ENCODE measurements around the gene GDPD5.
"Not testable (repeated sequence)": the region's sequence is repeated elsewhere in the genome, so short reads cannot be mapped to it uniquely, and the experiment has no call there.

The GDPD5 gene

DNA sequence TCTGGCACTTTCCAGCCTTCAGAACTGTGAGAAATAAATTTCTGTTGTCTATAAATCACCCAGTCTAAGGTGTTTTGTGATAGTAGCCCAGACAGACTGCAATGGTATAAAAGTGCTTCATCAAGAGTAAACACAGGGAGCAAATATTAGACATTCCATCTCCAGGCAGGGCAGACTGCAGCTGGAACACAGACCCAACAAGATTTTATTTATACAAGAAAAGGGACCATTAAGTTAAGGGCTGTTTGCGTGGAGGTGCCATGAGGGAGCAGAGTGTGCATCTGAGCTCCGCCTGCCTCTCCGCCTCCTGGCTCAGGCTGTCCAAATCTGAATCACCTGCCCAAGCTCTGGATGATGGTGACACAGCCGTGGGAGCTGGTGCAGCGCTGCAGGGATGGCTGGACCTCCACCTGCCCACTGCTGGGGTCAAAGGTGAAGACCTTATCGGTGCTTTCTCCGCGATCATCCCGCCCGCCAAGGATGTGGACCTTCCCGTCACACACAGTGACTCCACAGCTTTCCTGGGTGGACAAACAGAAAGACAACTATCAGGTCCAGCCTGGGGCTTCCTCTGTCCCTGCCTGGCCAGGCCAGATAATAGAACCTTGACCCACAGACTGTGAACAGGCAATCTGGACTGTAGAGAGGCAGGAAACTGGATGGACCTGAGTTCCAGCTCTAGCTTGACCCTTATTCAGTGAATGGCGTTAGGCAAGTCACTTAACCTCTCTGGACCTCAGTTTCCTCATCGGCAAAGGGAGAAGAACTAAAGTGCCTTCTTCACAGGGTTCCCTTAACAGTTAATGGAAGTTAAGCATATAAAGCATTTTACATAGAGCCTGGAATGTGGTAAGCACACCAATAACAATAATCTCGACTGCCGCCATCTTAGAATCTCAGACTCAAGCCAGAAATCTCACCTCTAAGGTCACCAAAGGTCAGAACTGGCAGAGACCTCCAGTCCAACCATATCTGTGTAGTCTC lies 103.2 kb downstream of the GDPD5 start:
- DNase-seq, result no peak
- ATAC-seq, result no peak
- H3K9me3 Mint-ChIP-seq, result no peaks in the 10 kb centered on the region
- H3K4me1 Mint-ChIP-seq, result no peaks in the 10 kb centered on the region
- no peaks in the 10 kb centered on the region for H3K27me3 Mint-ChIP-seq
- peak overlapping the region in 1 of 2 donors; percentile 71 for H3K27ac Mint-ChIP-seq
- H3K4me3 Mint-ChIP-seq, result no peak overlapping the region

GRCh38 chr11:75421902-75422247 lies 103.9 kb downstream of the GDPD5 start:
- Mint-ChIP-seq H3K9me3 (no peaks in the 10 kb centered on the region), H3K4me1 (no peaks in the 10 kb centered on the region), H3K27ac (no peak overlapping the region), H3K4me3 (no peak overlapping the region), H3K27me3 (no peaks in the 10 kb centered on the region)
- no peak for DNase-seq
- no peak for ATAC-seq

DNA sequence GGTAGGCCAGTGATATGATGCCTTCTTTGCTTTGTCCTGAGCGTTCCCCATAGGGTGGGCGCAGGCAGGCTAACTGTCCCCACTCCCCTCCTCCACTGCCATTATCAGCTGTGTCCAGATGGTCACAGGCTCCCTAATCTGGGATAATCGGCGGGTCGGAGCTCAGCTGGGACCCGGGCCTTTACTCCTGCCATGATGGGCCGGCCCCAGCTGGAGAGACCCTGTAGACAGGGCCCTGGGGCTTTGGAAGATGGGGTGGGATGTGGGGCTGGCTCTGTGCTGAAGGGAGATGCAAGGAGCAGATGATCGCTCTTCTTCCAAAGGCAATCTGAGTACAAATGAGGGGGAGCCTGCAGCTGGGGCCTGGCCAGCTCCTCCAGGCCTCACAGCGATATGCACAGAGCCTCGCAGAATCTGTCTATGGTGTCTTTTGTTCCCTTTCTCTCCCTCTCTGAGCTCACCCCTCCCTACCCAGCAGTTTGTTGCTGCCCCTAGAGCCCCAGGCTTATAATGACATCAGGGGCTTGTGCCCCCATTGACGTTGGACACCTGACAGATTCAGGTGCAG lies 104.6 kb downstream of the GDPD5 start:
- Mint-ChIP-seq H3K27me3 (no peaks in the 10 kb centered on the region), H3K9me3 (no peaks in the 10 kb centered on the region), H3K4me3 (no peak overlapping the region), H3K4me1 (no peaks in the 10 kb centered on the region), H3K27ac (peak overlapping the region in 1 of 2 donors; percentile 78)
- no peak for DNase-seq
- no peak for ATAC-seq

DNA sequence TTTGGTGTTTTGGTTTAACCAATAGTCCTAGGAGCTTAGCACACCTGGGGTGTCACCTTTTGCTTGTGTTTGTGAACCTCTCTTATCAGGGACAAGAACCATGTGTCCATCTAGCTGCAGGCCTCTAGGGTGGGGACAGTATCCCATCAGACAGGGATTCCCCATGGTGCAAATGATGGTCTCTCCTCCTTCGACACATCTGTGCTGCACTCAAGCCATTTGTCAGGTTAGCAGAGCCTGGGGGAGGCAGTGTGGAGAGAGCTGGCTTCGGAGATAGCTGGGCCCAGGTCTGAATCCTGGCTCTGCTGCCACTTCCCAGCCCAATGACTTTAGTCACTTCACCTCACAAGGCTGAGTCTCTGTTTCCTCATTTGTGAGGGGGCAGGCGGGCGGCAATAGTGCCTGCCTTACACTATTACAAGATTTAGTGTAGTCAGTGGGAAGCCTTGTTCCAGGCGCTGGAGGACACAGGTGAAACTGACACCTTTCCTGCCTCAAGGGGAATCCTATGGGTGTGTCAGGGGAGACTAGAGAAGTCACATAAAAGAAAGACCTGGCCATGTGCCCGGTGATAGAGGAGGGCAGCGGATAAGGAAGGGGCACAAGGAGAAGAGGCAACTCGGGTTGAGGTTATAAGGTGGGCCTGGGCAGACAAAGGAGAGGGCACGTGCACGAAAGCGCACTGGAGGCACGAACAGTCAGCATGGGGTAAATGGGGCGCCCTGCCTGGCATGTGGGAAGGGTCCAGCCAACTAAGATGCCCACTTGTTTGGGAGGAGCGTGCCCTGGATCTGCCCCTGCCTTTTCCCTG lies 105.3 kb downstream of the GDPD5 start:
- H3K27ac Mint-ChIP-seq, result no peak overlapping the region
- DNase-seq (no peak), ATAC-seq (no peak)
- H3K4me3 Mint-ChIP-seq, result no peak overlapping the region
- no peaks in the 10 kb centered on the region for H3K9me3 Mint-ChIP-seq
- H3K4me1 Mint-ChIP-seq, result no peaks in the 10 kb centered on the region
- H3K27me3 Mint-ChIP-seq, result no peaks in the 10 kb centered on the region

DNA sequence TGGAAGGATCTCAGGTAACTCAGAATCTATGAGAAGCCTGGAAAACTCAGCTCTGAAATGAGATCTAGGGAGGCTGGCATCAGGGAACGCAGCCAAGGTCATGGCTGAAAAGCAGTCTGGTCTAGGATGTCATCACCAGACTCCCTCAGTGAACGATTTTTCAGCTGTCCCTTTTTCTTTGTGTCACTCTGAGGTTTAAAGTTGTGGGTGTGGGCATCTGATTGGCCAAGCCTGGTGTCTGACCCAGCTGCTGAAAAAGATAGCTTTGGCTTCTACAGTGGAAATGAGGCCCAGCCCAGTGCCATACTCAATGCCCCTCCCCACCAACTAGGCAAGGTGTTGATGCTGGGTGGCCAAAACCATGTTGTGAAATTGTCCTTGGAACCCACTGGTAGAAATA lies 111.9 kb downstream of the GDPD5 start:
- no peaks in the 10 kb centered on the region for H3K4me1 Mint-ChIP-seq
- DNase-seq, result no peak
- ATAC-seq, result no peak
- H3K27ac Mint-ChIP-seq, result no peak overlapping the region
- H3K27me3 Mint-ChIP-seq, result no peaks in the 10 kb centered on the region
- H3K4me3 Mint-ChIP-seq, result no peak overlapping the region
- no peaks in the 10 kb centered on the region for H3K9me3 Mint-ChIP-seq

DNA sequence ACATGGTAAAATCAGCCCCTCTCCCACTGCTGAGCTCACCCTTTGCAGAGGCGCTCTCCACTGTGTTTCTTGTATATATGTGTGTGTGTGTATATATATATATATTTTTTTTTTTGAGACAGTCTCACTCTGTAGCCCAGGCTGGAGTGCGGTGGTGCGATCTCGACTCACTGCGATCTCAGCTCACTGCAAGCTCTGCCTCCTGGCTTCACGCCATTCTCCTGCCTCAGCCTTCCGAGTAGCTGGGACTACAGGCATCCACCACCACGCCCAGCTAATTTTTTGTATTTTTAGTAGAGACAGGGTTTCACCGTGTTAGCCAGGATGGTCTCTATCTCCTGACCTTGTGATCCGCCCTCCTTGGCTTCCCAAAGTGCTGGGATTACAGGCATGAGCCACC lies 112.6 kb downstream of the GDPD5 start:
- not testable (repeated sequence) for DNase-seq, ATAC-seq, H3K27me3 Mint-ChIP-seq

DNA sequence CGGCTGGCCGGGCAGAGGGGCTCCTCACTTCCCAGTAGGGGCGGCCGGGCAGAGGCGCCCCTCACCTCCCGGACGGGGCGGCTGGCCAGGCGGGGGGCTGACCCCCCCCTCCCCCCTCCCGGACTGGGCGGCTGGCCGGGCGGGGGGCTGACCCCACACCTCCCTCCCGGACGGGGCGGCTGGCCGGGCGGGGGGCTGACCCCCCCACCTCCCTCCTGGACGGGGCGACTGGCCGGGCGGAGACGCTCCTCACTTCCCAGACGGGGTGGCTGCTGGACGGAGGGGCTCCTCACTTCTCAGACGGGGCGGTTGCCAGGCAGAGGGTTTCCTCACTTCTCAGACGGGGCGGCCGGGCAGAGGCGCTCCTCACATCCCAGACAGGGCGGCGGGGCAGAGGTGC lies 115.8 kb downstream of the GDPD5 start:
- ATAC-seq, H3K9me3 Mint-ChIP-seq, DNase-seq, H3K4me3 Mint-ChIP-seq, H3K27me3 Mint-ChIP-seq, H3K27ac Mint-ChIP-seq: not testable (repeated sequence)
- H3K4me1 Mint-ChIP-seq, result peaks cover 13% of the 10 kb centered on the region

More for the DNA sequence above, 112.6 kb downstream of the GDPD5 start:
- not testable (repeated sequence) for H3K4me1 Mint-ChIP-seq, H3K4me3 Mint-ChIP-seq, H3K9me3 Mint-ChIP-seq
- H3K27ac Mint-ChIP-seq, result peak overlapping the region in 1 of 2 donors; percentile 6

GRCh38 chr11:75408957-75409219 lies 116.9 kb downstream of the GDPD5 start:
- no peak overlapping the region for H3K27ac Mint-ChIP-seq
- no peak overlapping the region for H3K4me3 Mint-ChIP-seq
- DNase-seq, result no peak
- H3K4me1 Mint-ChIP-seq, result peaks cover 24% of the 10 kb centered on the region
- no peaks in the 10 kb centered on the region for H3K27me3 Mint-ChIP-seq
- no peaks in the 10 kb centered on the region for H3K9me3 Mint-ChIP-seq
- ATAC-seq, result no peak

DNA sequence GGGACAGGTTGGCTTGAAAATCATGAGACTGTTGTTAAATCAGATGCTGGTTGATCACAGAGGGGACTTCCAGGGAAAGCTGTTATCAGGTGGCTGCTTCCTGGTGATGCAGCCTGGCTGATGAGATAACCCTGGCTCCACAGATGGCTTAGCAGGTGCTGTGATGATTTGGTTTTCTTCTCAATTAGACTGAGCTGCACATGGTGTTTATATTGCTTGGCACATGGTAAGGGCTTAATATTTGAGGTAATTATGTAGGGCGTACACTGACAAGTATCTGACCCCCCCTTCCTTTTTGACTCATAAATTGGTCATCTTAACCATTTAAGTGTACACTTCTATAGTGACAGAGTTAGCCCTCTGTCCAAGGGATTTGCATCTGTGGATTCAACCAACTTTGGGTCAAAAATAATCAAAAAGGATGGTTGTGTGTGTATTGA lies 119.4 kb downstream of the GDPD5 start:
- peak overlapping the region in 1 of 2 donors; percentile 19 for H3K27ac Mint-ChIP-seq
- H3K4me1 Mint-ChIP-seq, result peaks cover 49% of the 10 kb centered on the region
- no peak for DNase-seq
- H3K27me3 Mint-ChIP-seq, result no peaks in the 10 kb centered on the region
- no peaks in the 10 kb centered on the region for H3K9me3 Mint-ChIP-seq
- ATAC-seq, result no peak
- H3K4me3 Mint-ChIP-seq, result no peak overlapping the region

- Mint-ChIP-seq H3K4me3 (peak overlapping the region in 1 of 2 donors; percentile 33), H3K27ac (peak overlapping the region; percentile 93 to 94)
- no peak for ATAC-seq
Measured at GRCh38 chr11:75403983-75404658, 121.6 kb downstream of the GDPD5 start.

GRCh38 chr11:75403037-75403436 lies 122.7 kb downstream of the GDPD5 start:
- Mint-ChIP-seq H3K27ac (peak overlapping the region; percentile 40 to 94), H3K4me1 (peaks cover 68% of the 10 kb centered on the region), H3K4me3 (peak overlapping the region; percentile 93 to 97), H3K9me3 (no peaks in the 10 kb centered on the region), H3K27me3 (no peaks in the 10 kb centered on the region)
- ATAC-seq (no peak), DNase-seq (no peak)

More at GRCh38 chr11:75403983-75404658, 121.6 kb downstream of the GDPD5 start:
- Mint-ChIP-seq H3K4me1 (peaks cover 66% of the 10 kb centered on the region), H3K9me3 (no peaks in the 10 kb centered on the region), H3K27me3 (no peaks in the 10 kb centered on the region)
- no peak for DNase-seq

- H3K27ac Mint-ChIP-seq, result peak overlapping the region; percentile 40 to 94
- no peaks in the 10 kb centered on the region for H3K27me3 Mint-ChIP-seq
- H3K4me3 Mint-ChIP-seq, result peak overlapping the region; percentile 93 to 97
- H3K9me3 Mint-ChIP-seq, result no peaks in the 10 kb centered on the region
- ATAC-seq, result no peak
- peaks cover 63% of the 10 kb centered on the region for H3K4me1 Mint-ChIP-seq
- no peak for DNase-seq
Measured at GRCh38 chr11:75402002-75402773, 123.6 kb downstream of the GDPD5 start.

DNA sequence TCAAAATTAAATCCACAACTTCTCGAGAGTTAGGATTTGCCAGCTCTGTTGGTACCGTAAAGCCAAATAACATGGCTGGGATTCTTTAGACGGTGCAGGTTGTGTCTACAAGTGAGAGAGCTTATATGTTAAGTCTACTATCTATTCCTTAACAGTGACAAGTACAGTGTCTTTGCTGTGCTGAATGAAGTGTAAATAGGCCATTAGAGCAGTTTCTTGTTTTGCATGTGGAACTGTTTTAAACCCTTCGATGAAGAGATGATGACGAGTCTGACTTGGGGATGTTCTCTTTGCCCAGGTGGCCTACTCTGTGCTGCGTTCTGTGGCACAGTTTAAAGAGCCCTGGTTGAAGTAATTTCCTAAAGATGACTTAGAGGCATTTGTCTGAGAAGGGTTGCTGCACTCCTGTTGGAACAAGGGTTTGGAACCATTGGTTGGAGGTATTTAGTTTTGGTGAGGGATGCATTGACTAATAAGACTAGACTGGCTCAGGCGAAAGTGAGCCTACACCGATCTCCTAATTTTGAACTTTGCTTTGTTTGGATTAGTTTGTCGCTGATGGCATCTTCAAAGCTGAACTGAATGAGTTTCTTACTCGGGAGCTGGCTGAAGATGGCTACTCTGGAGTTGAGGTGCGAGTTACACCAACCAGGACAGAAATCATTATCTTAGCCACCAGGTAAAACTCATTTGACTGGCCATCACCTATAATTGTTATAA lies 125.4 kb downstream of the GDPD5 start:
- H3K27ac Mint-ChIP-seq, result peak overlapping the region; percentile 99 to 100
- DNase-seq (no peak), ATAC-seq (peak; percentile 34)
- H3K9me3 Mint-ChIP-seq, result no peaks in the 10 kb centered on the region
- peaks cover 59% of the 10 kb centered on the region for H3K4me1 Mint-ChIP-seq
- H3K27me3 Mint-ChIP-seq, result no peaks in the 10 kb centered on the region
- H3K4me3 Mint-ChIP-seq, result peak overlapping the region; percentile 93 to 97
